ENCODE data around the gene HBS1L.

- no peak for TF ChIP-seq YY1 (IDR thresholded peaks at IDR 0.05; ENCODE audit: insufficient read depth, insufficient read length)
- TF ChIP-seq SUZ12 (IDR thresholded peaks at IDR 0.05; ENCODE audit: extremely low read depth, insufficient read depth, insufficient read length) = no peak
- no peak for TF ChIP-seq ZNF274 (IDR thresholded peaks at IDR 0.05; ENCODE audit: low read depth, low read length)
Observed at GRCh38 chr6:135088281-135088680, 33.7 kb upstream of the HBS1L start.
